ENCODE measurements around the gene EGFR.
A peak's percentile ranks its signal among the peaks of the same experiment; 100 is the strongest.

EGFR gene

DNA sequence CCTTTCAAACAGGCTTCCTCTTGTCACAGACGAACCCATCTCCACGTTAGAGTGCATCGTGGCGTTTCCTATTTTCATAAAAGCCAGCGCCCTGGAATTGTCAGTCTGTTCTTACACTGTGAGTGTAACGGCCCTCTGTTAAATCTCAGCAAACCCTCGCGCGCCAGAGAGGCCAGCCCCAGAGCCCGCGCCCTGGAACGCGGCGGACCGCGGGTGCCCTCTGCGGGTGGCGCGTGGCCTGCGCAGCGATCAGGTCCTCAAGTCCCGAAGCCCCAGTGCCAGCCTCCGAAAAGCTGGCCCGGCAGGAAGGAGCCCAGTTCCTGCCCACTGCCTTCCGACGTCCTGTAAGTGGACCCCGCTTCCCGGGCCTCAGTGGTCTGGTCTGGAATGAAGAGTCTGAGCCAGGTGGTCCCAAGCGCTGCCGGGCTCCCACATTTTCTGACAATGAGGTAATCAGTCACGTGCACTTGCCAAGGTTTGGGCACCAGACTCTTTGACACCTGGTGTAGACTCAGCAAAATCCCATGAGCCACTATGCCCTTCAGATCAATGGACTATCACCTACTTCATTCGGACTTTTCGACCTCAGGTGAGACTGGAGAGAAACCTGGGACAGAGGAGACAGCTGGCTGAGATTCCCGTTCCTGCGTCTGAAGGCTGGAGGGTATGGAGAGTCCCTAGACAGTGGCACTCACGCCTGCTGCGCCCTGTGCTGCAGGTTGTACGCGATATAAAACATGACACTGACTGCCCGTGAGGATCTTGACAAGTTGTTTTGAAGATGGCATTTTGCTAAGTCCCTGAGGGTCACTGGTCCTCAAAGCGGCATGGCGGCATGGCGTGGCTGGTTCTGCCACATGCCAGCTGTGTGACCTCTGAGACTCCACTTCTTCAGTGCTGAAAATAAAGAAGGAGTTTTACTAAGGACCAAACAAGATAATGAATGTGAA, 237.0 kb downstream of the EGFR start:
- DNase-seq = peak; percentile 56 to 60

- DNase-seq = no peak
Measured at GRCh38 chr7:55258631-55259030, 239.8 kb downstream of the EGFR start.

- DNase-seq = no peak
Measured at GRCh38 chr7:55260171-55260570, 241.4 kb downstream of the EGFR start.

- DNase-seq = no peak
Measured at GRCh38 chr7:55260676-55261385, 242.0 kb downstream of the EGFR start.
